Measurements from ENCODE around the gene AREL1. TPM values are rescaled to one million over a fixed set of nuclear protein-coding genes. Genes with fewer than 3 reads are reported as not detected.

The AREL1 gene
- total RNA-seq, 4 donors from 2014 or later, result 33.8 to 95.6 (median 65.1) TPM

- Histone ChIP-seq H3K36me3 (peaks cover 0 to 11% (median 0%) of the 10 kb centered on the region in 3 donors), H3K27ac (no peak overlapping the region), H3K4me1 (no peaks in the 10 kb centered on the region), H3K9me3 (no peaks in the 10 kb centered on the region), H3K27me3 (no peaks in the 10 kb centered on the region), H3K4me3 (no peak overlapping the region)
- TF ChIP-seq CTCF (IDR thresholded peaks at IDR 0.05) (no peak), POLR2A (IDR thresholded peaks at IDR 0.05) (no peak)
- DNase-seq, result no peak
Measured at GRCh38 chr14:74654931-74655330, 57.9 kb downstream of the AREL1 start.

- no peak overlapping the region for H3K27ac ChIP-seq
- no peaks in the 10 kb centered on the region for H3K9me3 ChIP-seq
- no peaks in the 10 kb centered on the region for H3K27me3 ChIP-seq
- TF ChIP-seq POLR2A (IDR thresholded peaks at IDR 0.05) (no peak), CTCF (IDR thresholded peaks at IDR 0.05) (no peak)
- no peak for DNase-seq
- no peaks in the 10 kb centered on the region for H3K4me1 ChIP-seq
- peaks cover 0 to 8% (median 0%) of the 10 kb centered on the region in 3 donors for H3K36me3 ChIP-seq
- H3K4me3 ChIP-seq, result no peak overlapping the region
Measured at GRCh38 chr14:74653386-74654138, 59.3 kb downstream of the AREL1 start.

DNA sequence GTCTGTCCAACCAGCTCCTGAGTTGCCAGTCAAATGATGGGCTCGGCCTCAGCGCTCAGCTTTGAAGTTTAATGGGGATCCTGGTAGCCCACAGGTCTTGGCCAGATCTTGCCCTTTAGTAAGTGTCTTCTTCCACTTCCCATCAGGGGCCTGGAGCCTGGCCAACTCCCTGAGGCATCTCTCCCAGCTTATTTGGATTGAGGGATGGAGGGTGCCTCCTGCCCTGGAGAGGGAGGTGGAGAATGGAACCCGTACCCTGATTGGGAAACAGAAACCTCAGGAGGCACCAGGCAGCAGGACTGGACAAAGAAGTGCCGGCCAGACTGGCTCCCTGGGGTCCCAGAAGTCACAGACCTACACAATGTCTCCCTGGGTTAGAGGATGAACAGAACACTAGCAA, 60.3 kb downstream of the AREL1 start:
- no peak for TF ChIP-seq POLR2A (IDR thresholded peaks at IDR 0.05)
- no peak for TF ChIP-seq CTCF (IDR thresholded peaks at IDR 0.05)

DNA sequence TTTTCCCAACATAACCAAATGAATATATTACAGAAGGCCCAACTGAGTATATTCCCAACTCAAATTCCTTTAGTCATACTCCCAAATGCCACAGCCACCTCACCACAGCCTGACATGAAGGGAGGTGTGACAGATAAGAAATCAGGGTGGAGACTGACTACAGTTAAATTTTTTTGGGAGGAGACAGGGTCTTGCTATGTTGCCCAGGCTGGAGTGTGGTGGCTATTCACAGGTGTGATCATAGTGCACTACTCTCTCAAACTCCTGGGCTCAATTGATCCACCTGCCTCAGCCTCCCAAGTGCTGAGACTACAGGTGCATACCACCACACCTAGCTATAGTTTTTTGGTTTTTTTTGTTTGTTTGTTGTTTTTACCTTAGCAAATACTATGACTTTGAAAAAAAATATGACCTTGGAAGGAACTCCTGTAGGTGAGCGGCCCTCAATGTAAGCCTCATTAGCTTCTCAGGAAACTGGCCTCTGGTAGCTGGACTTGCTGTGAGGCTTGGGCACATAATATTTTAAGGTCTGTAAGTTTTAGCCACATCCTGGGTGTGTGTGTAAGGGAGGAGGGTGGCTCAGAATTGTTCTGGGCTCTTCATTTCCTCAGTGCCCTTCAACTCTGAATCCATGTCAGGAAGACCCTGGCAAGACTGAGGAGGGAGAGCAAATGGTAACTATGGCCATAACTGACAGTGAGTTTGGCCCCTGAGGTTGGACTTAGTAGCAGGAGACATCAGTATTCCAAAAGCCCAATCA, 61.8 kb downstream of the AREL1 start:
- no peak for DNase-seq
- Histone ChIP-seq H3K27me3 (no peaks in the 10 kb centered on the region), H3K27ac (no peak overlapping the region), H3K9me3 (no peaks in the 10 kb centered on the region), H3K36me3 (no peaks in the 10 kb centered on the region), H3K4me3 (no peak overlapping the region), H3K4me1 (no peaks in the 10 kb centered on the region)
- TF ChIP-seq POLR2A (IDR thresholded peaks at IDR 0.05) (no peak), CTCF (IDR thresholded peaks at IDR 0.05) (no peak)

More for the DNA sequence above, 60.3 kb downstream of the AREL1 start:
- no peak for DNase-seq
- Histone ChIP-seq H3K27ac (no peak overlapping the region), H3K27me3 (no peaks in the 10 kb centered on the region), H3K4me3 (no peak overlapping the region), H3K36me3 (peaks cover 0 to 8% (median 0%) of the 10 kb centered on the region in 3 donors), H3K9me3 (no peaks in the 10 kb centered on the region), H3K4me1 (no peaks in the 10 kb centered on the region)

GRCh38 chr14:74649673-74650072, 63.2 kb downstream of the AREL1 start:
- H3K27me3 ChIP-seq, result no peaks in the 10 kb centered on the region
- H3K27ac ChIP-seq, result no peak overlapping the region

More at GRCh38 chr14:74649673-74650072, 63.2 kb downstream of the AREL1 start:
- Histone ChIP-seq H3K4me1 (no peaks in the 10 kb centered on the region), H3K4me3 (no peak overlapping the region), H3K9me3 (no peaks in the 10 kb centered on the region), H3K36me3 (no peaks in the 10 kb centered on the region)
- DNase-seq, result no peak
- TF ChIP-seq POLR2A (IDR thresholded peaks at IDR 0.05) (no peak), CTCF (IDR thresholded peaks at IDR 0.05) (no peak)

Data from Peyer's patch (tissue), 4 donors.